Measurements from ENCODE around the gene AGAP2.

The AGAP2 gene

GRCh38 chr12:57762463-57762862 lies 23.9 kb upstream of the AGAP2 start:
- H3K27ac ChIP-seq, result no peak overlapping the region
- TF ChIP-seq CTCF (IDR thresholded peaks at IDR 0.05), result no peak
- no peak overlapping the region for H3K4me3 ChIP-seq
- DNase-seq (ENCODE audit: low spot score), result no peak

GRCh38 chr12:57761391-57761998 lies 23.0 kb upstream of the AGAP2 start:
- H3K27ac ChIP-seq, result no peak overlapping the region
- TF ChIP-seq CTCF (IDR thresholded peaks at IDR 0.05), result no peak
- DNase-seq (ENCODE audit: low spot score), result no peak
- H3K4me3 ChIP-seq, result no peak overlapping the region

GRCh38 chr12:57760347-57760982 lies 21.9 kb upstream of the AGAP2 start:
- DNase-seq (ENCODE audit: low spot score), result no peak

GRCh38 chr12:57759360-57759980 lies 20.9 kb upstream of the AGAP2 start:
- no peak for DNase-seq (ENCODE audit: low spot score)
- H3K27ac ChIP-seq, result no peak overlapping the region
- no peak overlapping the region for H3K4me3 ChIP-seq
- no peak for TF ChIP-seq CTCF (IDR thresholded peaks at IDR 0.05)

More at GRCh38 chr12:57760347-57760982, 21.9 kb upstream of the AGAP2 start:
- H3K4me3 ChIP-seq, result no peak overlapping the region
- no peak for TF ChIP-seq CTCF (IDR thresholded peaks at IDR 0.05)
- H3K27ac ChIP-seq, result no peak overlapping the region

- no peak for DNase-seq (ENCODE audit: low spot score)
- no peak for TF ChIP-seq CTCF (IDR thresholded peaks at IDR 0.05)
- no peak overlapping the region for H3K4me3 ChIP-seq
- no peak overlapping the region for H3K27ac ChIP-seq
Measured at GRCh38 chr12:57758552-57759359, 20.2 kb upstream of the AGAP2 start.

GRCh38 chr12:57757771-57758170 lies 19.2 kb upstream of the AGAP2 start:
- Histone ChIP-seq H3K27ac (no peak overlapping the region), H3K4me3 (no peak overlapping the region)
- TF ChIP-seq CTCF (IDR thresholded peaks at IDR 0.05), result no peak
- DNase-seq (ENCODE audit: low spot score), result no peak
